HepG2 (cell line): ENCODE measurements around the gene ZNF605. TPM values are rescaled to one million over a fixed set of nuclear protein-coding genes. Genes with fewer than 3 reads are reported as not detected.

ENCODE experiments used
- CENPBD1 ChIP-seq: sonication (generic); formaldehyde crosslinking; IDR thresholded peaks from 2 replicates; pipeline ENCODE4 v1.8.0; 2022; ENCODE audit warnings: missing genetic modification reagents, low read depth, mild to moderate bottlenecking, borderline replicate concordance
- ELK4 ChIP-seq: sonication (generic); formaldehyde crosslinking; IDR thresholded peaks from 2 replicates; pipeline ENCODE4 v1.9.0; 2021; ENCODE audit warnings: missing genetic modification reagents, borderline replicate concordance
- GLI4 ChIP-seq: sonication (generic); formaldehyde crosslinking; IDR thresholded peaks from 2 replicates; pipeline ENCODE4 v1.5.1; 2020; ENCODE audit warnings: missing genetic modification reagents, mild to moderate bottlenecking, moderate library complexity, borderline replicate concordance
- HDAC1 ChIP-seq: sonication (generic); formaldehyde crosslinking; IDR thresholded peaks from 2 replicates; pipeline ENCODE4 v1.5.1; 2020; ENCODE audit warnings: mild to moderate bottlenecking, missing genetic modification reagents
- HMG20A ChIP-seq: IDR thresholded peaks from 2 replicates; pipeline ENCODE4 v1.6.1; 2016; ENCODE audit warnings: borderline replicate concordance
- MYNN ChIP-seq: sonication (generic); formaldehyde crosslinking; IDR thresholded peaks from 2 replicates; pipeline ENCODE4 v1.4.0; 2020; ENCODE audit warnings: mild to moderate bottlenecking, low read depth, missing genetic modification reagents
- NONO ChIP-seq, 2 experiments: fragments of 450-650 bp in 1 of 2; sonication (generic) in 1 of 2; formaldehyde crosslinking in 1 of 2; IDR thresholded peaks in 1 of 2; conservative IDR thresholded peaks in 1 of 2; 2 replicates each; pipeline versions ENCODE4 v1.6.1 to v1.8.0; 2017 to 2022; ENCODE audit warnings: mild to moderate bottlenecking in 1 of 2, missing genetic modification reagents in 1 of 2, moderate library complexity in 1 of 2
- NR3C1 ChIP-seq: sonication (generic); formaldehyde crosslinking; IDR thresholded peaks from 2 replicates; pipeline ENCODE4 v1.4.0; 2020; ENCODE audit warnings: missing genetic modification reagents
- PHF21A ChIP-seq: sonication (generic); formaldehyde crosslinking; IDR thresholded peaks from 2 replicates; pipeline ENCODE4 v1.5.0; 2020; ENCODE audit warnings: mild to moderate bottlenecking, missing genetic modification reagents
- SNAPC4 ChIP-seq: sonication (generic); formaldehyde crosslinking; IDR thresholded peaks from 2 replicates; pipeline ENCODE4 v1.4.0; 2020; ENCODE audit warnings: mild to moderate bottlenecking, missing genetic modification reagents
- SP5 ChIP-seq: IDR thresholded peaks from 2 replicates; pipeline ENCODE4 v1.6.1; 2016; ENCODE audit warnings: low read depth, borderline replicate concordance
- SUZ12 ChIP-seq: fragments of 150-350 bp; IDR thresholded peaks from 2 replicates; pipeline ENCODE4 v1.6.1; 2014; ENCODE audit warnings: low read depth, low read length
- ZFP41 ChIP-seq: sonication (generic); formaldehyde crosslinking; IDR thresholded peaks from 2 replicates; pipeline ENCODE4 v1.4.0; 2020; ENCODE audit warnings: mild to moderate bottlenecking, missing genetic modification reagents, borderline replicate concordance
- ZNF281 ChIP-seq: sonication (generic); formaldehyde crosslinking; IDR thresholded peaks from 2 replicates; pipeline ENCODE4 v1.4.0; 2020; ENCODE audit warnings: missing genetic modification reagents, borderline replicate concordance
- ZNF354B ChIP-seq: sonication (generic); formaldehyde crosslinking; IDR thresholded peaks from 2 replicates; pipeline ENCODE4 v1.8.0; 2022; ENCODE audit warnings: mild to moderate bottlenecking, missing genetic modification reagents
- ZNF556 ChIP-seq: sonication (generic); formaldehyde crosslinking; IDR thresholded peaks from 2 replicates; pipeline ENCODE4 v1.4.0; 2020; ENCODE audit warnings: mild to moderate bottlenecking, missing genetic modification reagents, borderline replicate concordance
- ZNF598 ChIP-seq: sonication (generic); formaldehyde crosslinking; IDR thresholded peaks from 2 replicates; pipeline ENCODE4 v1.5.1; 2020; ENCODE audit warnings: mild to moderate bottlenecking, missing genetic modification reagents, borderline replicate concordance
- ZNF850 ChIP-seq: sonication (generic); formaldehyde crosslinking; conservative IDR thresholded peaks from 2 replicates; pipeline ENCODE4 v1.9.0; 2021; ENCODE audit warnings: mild to moderate bottlenecking, missing genetic modification reagents
- polyA plus RNA-seq, 8 experiments: library from polyadenylated mRNA; depleted of rRNA in 3 of 8; stranded (reverse) in 7 of 8; unstranded in 1 of 8; fragments of >200 nt; fragmentation: Illumina TruSeq in 4 of 8; extraction: Trizol in 4 of 8; gene quantifications; 2 replicates each; pipeline versions ENCODE4 v1.2.1 to v1.2.3, GENCODE V29; 2011 to 2016; ENCODE audit warnings: low read depth in 4 of 8, missing spikeins in 1 of 8, mixed read lengths in 1 of 8; ENCODE audit not compliant: insufficient read depth in 1 of 8
- total RNA-seq, 5 experiments: library from RNA; depleted of rRNA; stranded (reverse); fragments of >200 nt; fragmentation: Illumina TruSeq; extraction: Trizol; gene quantifications; 2 replicates each; pipeline ENCODE4 v1.2.3, GENCODE V29; 2016; ENCODE audit warnings: low read depth in 1 of 5

The ZNF605 gene
- total and polyA plus RNA-seq, 2 of the 13 experiments (the other 11 are each of a cell fraction or from before 2014, with no cell fraction given) = 6.7 to 6.8 TPM

- TF ChIP-seq ELK4 = peak; percentile 61; the same call in 1 of the 2 replicates
- TF ChIP-seq GLI4 (CRISPR knock-in tag) = peak; percentile 18; the same call in 1 of the 2 replicates
- peak; percentile 84; the same call in 1 of the 2 replicates for TF ChIP-seq ZNF556 (CRISPR knock-in tag)
- peak; percentile 62 for TF ChIP-seq SUZ12
- TF ChIP-seq ZNF281 (CRISPR knock-in tag) = no peak
- no peak for TF ChIP-seq MYNN (CRISPR knock-in tag)
- TF ChIP-seq SP5 (CRISPR knock-in tag) = 0 out of 2 replicates have a peak, but pooled peaks have one; percentile 17
- TF ChIP-seq ZFP41 (CRISPR knock-in tag) = peak; percentile 74; the same call in 1 of the 2 replicates
- TF ChIP-seq SNAPC4 (CRISPR knock-in tag) = peak; percentile 84; the same call in 1 of the 2 replicates
- TF ChIP-seq HMG20A = 0 out of 2 replicates have a peak, but pooled peaks have one; percentile 27
- 0 out of 2 replicates have a peak, but pooled peaks have one; percentile 74 for TF ChIP-seq ZNF850 (CRISPR knock-in tag)
- TF ChIP-seq HDAC1 = peak; percentile 98
- TF ChIP-seq ZNF598 (CRISPR knock-in tag) = no peak
- TF ChIP-seq NR3C1 = no peak
- TF ChIP-seq PHF21A (CRISPR knock-in tag) = peak; percentile 62; the same call in 1 of the 2 replicates
- TF ChIP-seq CENPBD1 = no peak
- no peak for TF ChIP-seq ZNF354B (CRISPR knock-in tag)
- TF ChIP-seq NONO (IDR thresholded peaks at IDR 0.05) = no peak
- TF ChIP-seq NONO (CRISPR knock-in tag; conservative IDR thresholded peaks at IDR 0.05) = peak; percentile 80
These were observed 30.1 kb upstream of the ZNF605 start, which contains the start of gene ZNF26 (continued) for GRCh38 chr12:132986001-132986884.
